NCI-H748 (cell line): Measurements from ENCODE around the gene LGI2.
A peak's percentile ranks its signal among the peaks of the same experiment; 100 is the strongest.
"Not testable (repeated sequence)": the region's sequence is repeated elsewhere in the genome, so short reads cannot be mapped to it uniquely, and the experiment has no call there.

Experiments used
- DNase-seq: peaks from one replicate; lab custom pipeline; 2025; ENCODE audit not compliant: unreplicated experiment; lab: John Stamatoyannopoulos, UW

Gene LGI2, protein sequence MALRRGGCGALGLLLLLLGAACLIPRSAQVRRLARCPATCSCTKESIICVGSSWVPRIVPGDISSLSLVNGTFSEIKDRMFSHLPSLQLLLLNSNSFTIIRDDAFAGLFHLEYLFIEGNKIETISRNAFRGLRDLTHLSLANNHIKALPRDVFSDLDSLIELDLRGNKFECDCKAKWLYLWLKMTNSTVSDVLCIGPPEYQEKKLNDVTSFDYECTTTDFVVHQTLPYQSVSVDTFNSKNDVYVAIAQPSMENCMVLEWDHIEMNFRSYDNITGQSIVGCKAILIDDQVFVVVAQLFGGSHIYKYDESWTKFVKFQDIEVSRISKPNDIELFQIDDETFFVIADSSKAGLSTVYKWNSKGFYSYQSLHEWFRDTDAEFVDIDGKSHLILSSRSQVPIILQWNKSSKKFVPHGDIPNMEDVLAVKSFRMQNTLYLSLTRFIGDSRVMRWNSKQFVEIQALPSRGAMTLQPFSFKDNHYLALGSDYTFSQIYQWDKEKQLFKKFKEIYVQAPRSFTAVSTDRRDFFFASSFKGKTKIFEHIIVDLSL

GRCh38 chr4:25030277-25031076 lies at the start of gene LGI2:
LGI2 (minus strand) TSS chr4:25030946; CDS start chr4:25030693, 253 bp downstream.
- peak; percentile 60 for DNase-seq

GRCh38 chr4:25078523-25078922 lies 47.8 kb upstream of the LGI2 start:
- no peak for DNase-seq

GRCh38 chr4:25076625-25077398 lies 46.1 kb upstream of the LGI2 start:
- no peak for DNase-seq

DNA sequence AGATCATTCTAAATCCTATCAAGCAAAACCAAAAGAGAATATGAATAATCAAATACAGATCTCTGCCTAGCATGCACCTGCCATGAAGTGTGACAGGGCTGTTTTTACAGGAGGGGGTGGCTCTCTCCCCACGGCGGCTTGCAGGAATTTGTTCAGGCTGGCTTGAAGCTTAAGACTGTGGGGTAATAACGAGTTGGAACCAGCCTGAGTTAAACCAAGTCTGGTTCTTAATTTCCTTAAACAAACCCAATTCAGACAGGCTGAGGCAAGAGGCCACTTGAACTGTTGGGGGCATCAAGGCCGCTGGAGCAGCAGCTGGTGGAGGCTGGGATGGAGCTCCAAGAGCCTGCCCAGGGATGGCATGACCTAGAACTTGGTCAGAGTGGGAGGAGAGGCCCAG lies 45.1 kb upstream of the LGI2 start:
- DNase-seq = no peak

DNA sequence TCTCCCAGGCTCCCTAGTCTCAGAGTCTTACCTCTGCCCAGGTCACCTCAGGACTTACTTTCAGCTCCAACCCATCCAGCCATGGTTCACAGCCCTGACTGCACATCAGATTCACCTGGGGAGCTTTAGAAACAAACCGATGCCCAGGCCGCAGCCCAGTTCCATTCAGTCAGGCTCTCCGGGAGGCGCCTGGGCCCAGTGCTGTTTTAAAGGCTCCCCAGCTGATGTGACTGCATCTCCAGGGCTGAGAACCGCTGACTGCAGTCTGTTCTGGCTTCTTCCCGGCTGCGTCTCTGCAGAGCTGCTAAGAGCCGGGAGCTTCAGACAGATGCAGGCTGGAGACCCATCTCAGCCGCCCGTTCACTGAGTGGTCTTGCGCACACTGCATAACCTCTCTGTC lies 44.4 kb upstream of the LGI2 start:
- no peak for DNase-seq

- no peak for DNase-seq
Measured at GRCh38 chr4:25070545-25070944, 39.8 kb upstream of the LGI2 start.

GRCh38 chr4:25069014-25069413 lies 38.3 kb upstream of the LGI2 start:
- DNase-seq = no peak

GRCh38 chr4:25068386-25068785 lies 37.6 kb upstream of the LGI2 start:
- DNase-seq = no peak

- no peak for DNase-seq
Measured at GRCh38 chr4:25065932-25066590, 35.3 kb upstream of the LGI2 start.

DNA sequence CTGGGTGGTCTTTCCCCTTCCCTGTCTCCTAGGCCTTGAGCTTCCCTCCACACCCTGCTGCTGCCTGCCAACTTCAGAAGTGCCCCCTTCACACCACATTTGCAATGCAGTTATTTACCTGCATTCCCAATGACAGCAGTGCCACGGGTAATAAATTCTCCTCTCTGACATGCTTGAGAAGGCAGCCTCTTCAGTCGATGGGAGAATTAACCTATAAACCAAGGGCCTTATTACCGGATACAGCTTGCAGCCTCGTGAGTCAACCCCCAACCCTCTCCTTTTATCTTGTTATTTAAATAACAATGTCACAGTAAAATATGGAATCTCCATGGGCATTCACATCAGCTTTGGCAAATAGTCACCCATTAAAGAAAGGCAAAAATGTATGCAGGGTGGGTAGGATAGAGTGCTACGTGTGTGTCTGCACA lies 34.7 kb upstream of the LGI2 start:
- peak; percentile 19 for DNase-seq

DNA sequence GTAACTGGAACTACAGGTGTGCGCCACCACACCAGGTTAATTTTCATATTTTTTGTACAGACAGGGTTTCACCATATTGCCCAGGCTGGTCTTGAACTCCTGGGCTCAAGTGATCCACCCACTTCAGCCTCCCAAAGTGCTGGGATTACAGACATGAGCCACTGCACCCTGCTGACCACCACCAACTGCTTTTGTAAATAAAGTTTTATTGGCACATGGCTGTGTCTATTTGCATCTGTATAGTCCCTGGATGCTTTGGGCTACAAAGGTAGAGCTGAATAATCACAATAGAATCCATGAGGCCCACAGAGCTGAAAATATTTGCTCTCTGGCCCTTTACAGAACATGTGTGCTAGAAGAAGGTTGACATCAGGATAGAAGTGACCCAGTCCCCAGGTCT lies 33.7 kb upstream of the LGI2 start:
- DNase-seq = not testable (repeated sequence)

DNA sequence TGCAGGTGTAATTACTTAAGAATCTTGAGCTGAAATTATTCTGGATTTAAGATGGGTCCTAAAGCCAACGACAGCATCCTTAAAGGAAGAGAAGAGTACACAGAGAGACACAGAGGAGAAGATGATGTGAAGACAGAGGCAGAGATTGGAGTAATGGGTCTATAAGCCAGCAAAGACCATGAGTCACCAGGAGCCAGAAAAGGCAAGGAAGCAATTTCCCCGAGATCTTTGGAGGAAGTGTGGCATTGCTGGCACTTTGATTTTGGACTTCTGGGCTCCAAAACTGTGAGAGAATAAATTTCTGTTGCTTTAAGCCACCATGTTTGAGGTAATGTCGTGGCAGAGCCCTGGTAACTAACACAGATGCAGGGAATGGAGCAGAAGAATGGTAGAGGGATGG lies 32.4 kb upstream of the LGI2 start:
- DNase-seq = no peak

GRCh38 chr4:25062098-25062497 lies 31.4 kb upstream of the LGI2 start:
- DNase-seq = no peak

GRCh38 chr4:25061602-25062001 lies 30.9 kb upstream of the LGI2 start:
- DNase-seq = no peak

GRCh38 chr4:25060963-25061340 lies 30.2 kb upstream of the LGI2 start:
- no peak for DNase-seq

DNA sequence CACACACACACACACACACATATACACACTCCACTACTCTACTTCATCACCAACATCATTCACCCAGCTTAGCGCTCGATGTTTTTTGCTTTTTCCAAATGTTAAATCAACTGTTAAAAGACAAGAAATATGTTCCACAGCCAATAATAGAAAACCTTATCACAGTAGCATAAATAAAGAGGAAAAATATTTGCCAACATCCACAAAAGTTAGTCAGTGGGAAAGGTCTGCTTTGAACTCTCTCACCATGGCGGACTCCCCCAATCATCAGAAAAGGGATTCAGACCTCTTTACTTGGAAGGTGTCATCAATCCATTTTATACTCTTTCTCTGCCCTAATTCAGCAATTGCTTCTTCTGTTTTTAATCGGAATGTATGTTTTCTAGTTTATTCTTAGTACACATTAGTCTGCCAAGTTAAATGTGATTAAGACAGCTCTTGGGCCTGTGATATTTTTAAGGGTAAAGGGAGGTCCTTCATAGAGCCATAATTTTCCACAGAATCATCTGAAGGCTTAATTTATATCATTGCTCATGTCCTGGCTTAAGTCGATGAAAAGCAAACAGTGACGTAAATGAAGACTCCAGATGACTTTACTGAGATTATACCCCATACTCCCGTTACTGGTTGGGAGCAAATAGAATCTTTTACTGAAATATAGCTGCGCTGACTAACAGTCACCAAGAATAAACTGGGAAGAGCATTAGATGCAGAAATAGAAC lies 29.7 kb upstream of the LGI2 start:
- no peak for DNase-seq

DNA sequence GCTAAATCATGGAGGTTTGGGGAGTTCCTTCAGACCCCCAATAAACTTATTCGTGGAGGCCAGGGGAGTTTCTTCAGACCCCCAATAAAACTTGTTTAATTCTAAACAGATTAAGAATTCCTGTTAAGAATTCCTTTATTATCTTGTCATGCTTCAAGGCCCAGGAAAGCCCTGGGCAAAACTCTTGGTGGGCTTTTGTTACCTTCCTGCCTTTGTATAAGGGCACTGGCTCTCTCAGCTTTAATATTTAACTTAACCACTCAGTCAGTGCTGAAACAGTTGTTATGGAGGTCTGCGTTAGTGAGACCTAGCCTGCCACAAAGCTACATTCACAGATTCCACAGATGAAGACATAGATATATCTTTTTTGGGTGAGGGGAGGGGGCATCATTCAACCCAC lies 29.0 kb upstream of the LGI2 start:
- DNase-seq = no peak

GRCh38 chr4:25058796-25059195 lies 28.1 kb upstream of the LGI2 start:
- no peak for DNase-seq

DNA sequence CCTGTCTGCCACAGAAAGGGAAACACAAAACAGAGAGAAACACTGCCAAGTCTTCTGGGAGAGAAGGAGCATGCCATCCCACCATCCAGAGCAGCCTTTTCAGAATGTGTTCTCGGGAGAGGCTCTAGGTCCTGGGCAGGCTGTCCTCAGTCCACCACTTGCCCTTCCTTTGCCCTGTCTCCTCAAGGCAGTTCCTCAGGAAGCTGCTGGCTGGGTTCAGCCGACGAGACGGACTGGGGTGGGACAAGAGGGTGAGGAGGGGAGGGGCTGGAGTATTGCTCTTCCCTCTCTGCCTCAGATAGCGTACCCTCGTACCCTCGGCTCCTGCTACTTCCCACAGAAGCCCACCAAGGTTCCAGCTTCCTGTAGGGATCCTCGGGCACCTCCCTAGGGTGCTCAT lies 26.6 kb upstream of the LGI2 start:
- DNase-seq = no peak

- not testable (repeated sequence) for DNase-seq
Measured at GRCh38 chr4:25052037-25052436, 21.3 kb upstream of the LGI2 start.
